Coronary artery (tissue), 2 donors: ENCODE measurements around the gene NT5C1B.

Experiments
- DNase-seq: peaks from one replicate; pipeline ENCODE4 v3.0.0-alpha.2; 2017; ENCODE audit warnings: low spot score
- H3K27ac ChIP-seq, 2 donors: fragments of 200-600 bp; sonication (generic); one replicate each; pipeline ENCODE4 v1.5.1; 2016 to 2019
- H3K4me3 ChIP-seq: fragments of 200-600 bp; sonication (generic); 2 replicates; pipeline ENCODE4 v1.5.1; 2016; ENCODE audit warnings: mild to moderate bottlenecking, moderate library complexity
- CTCF ChIP-seq: fragments of 200-600 bp; sonication (generic); IDR thresholded peaks from one replicate; pipeline ENCODE4 v1.5.1; 2019; ENCODE audit warnings: antibody characterized with exemption

Gene NT5C1B

GRCh38 chr2:18611604-18612003 is 22.2 kb upstream of the NT5C1B start:
- no peak overlapping the region for H3K27ac ChIP-seq
- no peak for TF ChIP-seq CTCF
- no peak for DNase-seq
- no peak overlapping the region for H3K4me3 ChIP-seq

- TF ChIP-seq CTCF, result no peak
- Histone ChIP-seq H3K4me3 (no peak overlapping the region), H3K27ac (no peak overlapping the region)
These were observed 21.8 kb upstream of the NT5C1B start for GRCh38 chr2:18611184-18611583.

DNA sequence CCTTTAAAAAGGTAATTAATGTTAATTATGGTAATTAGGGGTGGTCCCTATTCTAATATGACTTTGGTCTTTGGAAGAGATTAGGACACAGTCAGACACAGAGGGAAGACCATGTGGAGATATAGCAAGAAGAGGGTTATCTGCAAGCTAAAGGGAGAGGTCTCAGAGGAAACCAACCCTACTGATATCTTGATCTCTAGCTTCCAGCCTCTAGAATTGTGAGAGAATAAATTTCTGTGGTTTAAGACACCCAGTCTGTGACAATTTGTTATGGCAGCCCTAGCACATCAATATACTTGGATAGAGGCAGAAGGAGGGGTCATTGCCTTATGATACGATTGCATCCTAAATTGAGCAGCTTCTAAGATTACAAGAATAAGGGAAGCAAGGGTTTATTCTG is 21.3 kb upstream of the NT5C1B start:
- no peak for TF ChIP-seq CTCF
- H3K4me3 ChIP-seq, result no peak overlapping the region
- H3K27ac ChIP-seq, result no peak overlapping the region
- no peak for DNase-seq

More at GRCh38 chr2:18611184-18611583, 21.8 kb upstream of the NT5C1B start:
- DNase-seq, result no peak

DNA sequence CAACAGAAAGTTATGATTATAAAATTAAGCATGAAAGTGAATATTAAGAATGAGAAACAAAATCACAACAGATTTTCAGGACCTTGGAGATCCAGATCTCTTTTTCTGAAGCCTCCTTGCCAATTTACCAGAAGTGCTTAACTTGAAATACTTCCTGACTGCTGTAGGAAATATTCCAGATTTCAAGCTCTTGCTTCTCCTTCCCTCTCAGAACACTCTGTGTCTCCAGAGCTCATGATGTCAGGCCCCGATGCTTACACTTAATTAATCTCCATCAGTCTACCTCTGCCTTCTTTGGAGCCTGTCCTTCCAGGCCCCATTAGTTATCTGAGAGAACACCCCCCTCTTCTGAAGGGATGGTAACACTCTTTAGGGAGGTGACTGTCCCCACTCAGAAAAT is 20.7 kb upstream of the NT5C1B start:
- Histone ChIP-seq H3K27ac (no peak overlapping the region), H3K4me3 (no peak overlapping the region)
- no peak for TF ChIP-seq CTCF
- no peak for DNase-seq

GRCh38 chr2:18605115-18605514 is 15.7 kb upstream of the NT5C1B start:
- Histone ChIP-seq H3K27ac (no peak overlapping the region), H3K4me3 (no peak overlapping the region)
- no peak for DNase-seq
- no peak for TF ChIP-seq CTCF

DNA sequence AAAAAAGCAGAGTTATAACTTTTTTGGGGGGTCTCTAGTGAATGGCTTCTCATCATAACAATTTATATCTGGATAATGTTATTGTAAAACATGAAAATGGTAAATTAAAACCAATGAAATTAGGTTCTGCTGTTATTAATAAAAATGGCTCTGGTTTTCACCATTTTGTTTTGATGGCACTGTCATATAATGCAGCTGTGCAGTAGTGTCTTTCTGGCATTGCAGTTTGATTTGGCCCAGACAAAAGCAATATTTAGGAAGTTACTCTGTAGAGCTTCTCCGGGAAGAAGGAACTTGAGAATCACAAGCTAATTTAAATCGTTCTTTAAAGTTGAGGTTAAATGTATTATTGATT is 15.1 kb upstream of the NT5C1B start:
- Histone ChIP-seq H3K4me3 (no peak overlapping the region), H3K27ac (no peak overlapping the region)
- no peak for DNase-seq
- no peak for TF ChIP-seq CTCF

GRCh38 chr2:18603854-18604530 is 14.6 kb upstream of the NT5C1B start:
- no peak for TF ChIP-seq CTCF
- H3K27ac ChIP-seq, result no peak overlapping the region
- H3K4me3 ChIP-seq, result no peak overlapping the region
- no peak for DNase-seq
